ENCODE data around the gene SH3TC1.
A peak's percentile ranks its signal among the peaks of the same experiment; 100 is the strongest.

The SH3TC1 gene

GRCh38 chr4:8279321-8280157 is 80.4 kb downstream of the SH3TC1 start:
- no peaks in the 10 kb centered on the region for H3K9me3 ChIP-seq
- intact Hi-C loops (cut with DNase I; ENCODE audit: low total_unique reads), result no loop called here
- peaks cover 0 to 24% of the 10 kb centered on the region in 2 donors for H3K27me3 ChIP-seq
- peaks cover 0 to 20% (median 6%) of the 10 kb centered on the region in 4 donors for H3K4me1 ChIP-seq
- TF ChIP-seq, protein P1, sequence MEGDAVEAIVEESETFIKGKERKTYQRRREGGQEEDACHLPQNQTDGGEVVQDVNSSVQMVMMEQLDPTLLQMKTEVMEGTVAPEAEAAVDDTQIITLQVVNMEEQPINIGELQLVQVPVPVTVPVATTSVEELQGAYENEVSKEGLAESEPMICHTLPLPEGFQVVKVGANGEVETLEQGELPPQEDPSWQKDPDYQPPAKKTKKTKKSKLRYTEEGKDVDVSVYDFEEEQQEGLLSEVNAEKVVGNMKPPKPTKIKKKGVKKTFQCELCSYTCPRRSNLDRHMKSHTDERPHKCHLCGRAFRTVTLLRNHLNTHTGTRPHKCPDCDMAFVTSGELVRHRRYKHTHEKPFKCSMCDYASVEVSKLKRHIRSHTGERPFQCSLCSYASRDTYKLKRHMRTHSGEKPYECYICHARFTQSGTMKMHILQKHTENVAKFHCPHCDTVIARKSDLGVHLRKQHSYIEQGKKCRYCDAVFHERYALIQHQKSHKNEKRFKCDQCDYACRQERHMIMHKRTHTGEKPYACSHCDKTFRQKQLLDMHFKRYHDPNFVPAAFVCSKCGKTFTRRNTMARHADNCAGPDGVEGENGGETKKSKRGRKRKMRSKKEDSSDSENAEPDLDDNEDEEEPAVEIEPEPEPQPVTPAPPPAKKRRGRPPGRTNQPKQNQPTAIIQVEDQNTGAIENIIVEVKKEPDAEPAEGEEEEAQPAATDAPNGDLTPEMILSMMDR (IDR thresholded peaks at IDR 0.05), result no peak
- no peak for DNase-seq
- no peak overlapping the region for H3K4me3 ChIP-seq
- no peak overlapping the region for H3K27ac ChIP-seq
- H3K36me3 ChIP-seq, result no peaks in the 10 kb centered on the region

DNA sequence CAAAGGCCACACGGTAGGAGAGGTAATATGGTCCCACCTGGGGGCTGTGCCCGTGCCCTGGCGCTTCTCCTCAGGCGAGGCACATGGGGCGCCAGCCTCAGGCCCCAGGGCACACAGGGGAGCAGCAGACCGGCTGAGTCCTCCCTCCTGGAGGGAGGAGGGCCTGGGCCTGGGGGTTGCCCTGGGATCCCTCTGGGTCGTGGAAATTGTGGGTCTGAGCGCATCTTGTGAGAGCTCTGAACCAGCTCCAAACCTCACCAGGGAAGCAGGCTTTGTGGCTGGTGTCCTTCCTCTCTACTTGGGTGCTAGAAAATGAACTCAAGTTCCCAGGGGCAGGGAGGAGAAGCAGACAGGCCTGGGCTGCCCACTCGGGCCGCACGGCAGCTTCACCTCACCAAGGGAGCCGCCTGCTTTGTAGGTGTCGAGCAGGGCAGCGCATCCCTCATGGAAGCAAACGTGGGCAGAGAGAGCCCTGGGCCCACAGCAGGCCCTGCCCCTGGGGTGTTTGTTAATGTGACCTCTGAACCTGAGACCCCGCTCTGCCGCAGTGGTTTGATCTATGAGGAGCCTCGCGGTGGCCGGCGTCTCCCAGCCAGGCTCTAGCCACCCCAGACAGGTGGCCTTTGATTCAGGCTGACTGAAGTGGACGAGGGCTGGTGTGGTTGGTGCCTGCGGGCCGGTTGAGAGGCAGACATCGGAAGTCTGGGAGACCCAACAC is 81.2 kb downstream of the SH3TC1 start:
- intact Hi-C loops (cut with DNase I; ENCODE audit: low total_unique reads), result no loop called here
- H3K4me3 ChIP-seq, result no peak overlapping the region
- TF ChIP-seq, protein P1 (IDR thresholded peaks at IDR 0.05), result no peak
- no peaks in the 10 kb centered on the region for H3K9me3 ChIP-seq
- DNase-seq, result no peak
- H3K4me1 ChIP-seq, result peaks cover 0 to 17% (median 3%) of the 10 kb centered on the region in 4 donors
- H3K36me3 ChIP-seq, result no peaks in the 10 kb centered on the region
- H3K27ac ChIP-seq, result no peak overlapping the region
- peaks cover 0 to 24% of the 10 kb centered on the region in 2 donors for H3K27me3 ChIP-seq

DNA sequence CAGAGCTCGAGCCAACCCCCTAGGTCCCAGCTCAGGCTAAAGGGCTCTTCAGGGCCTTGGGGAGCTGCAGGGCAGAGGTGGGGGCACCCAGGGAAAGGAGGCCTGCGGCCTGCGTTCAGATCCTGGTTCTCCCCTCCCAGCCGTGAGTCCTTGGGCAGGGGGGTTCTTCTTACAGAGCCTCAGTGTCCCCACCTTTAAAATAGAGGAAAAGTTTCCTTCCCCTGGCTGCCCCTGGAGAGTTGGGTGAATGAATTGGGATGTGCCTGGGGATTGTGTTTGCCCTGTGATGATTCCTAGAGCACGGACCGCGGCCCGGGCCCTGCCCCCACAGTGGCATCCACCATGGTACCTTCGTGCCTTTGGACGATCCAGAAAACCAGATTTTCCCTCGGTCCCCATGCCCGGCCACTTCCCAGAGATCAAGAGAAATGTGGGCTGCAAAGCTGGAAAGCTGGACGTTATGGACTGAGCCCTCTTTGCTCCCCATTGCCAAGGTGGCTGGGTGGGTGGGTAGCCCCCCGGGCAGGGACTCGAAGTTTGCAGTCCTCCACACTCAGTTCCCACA is 81.9 kb downstream of the SH3TC1 start:
- Histone ChIP-seq H3K4me1 (peaks cover 0 to 14% (median 2%) of the 10 kb centered on the region in 4 donors), H3K4me3 (no peak overlapping the region), H3K9me3 (no peaks in the 10 kb centered on the region), H3K27me3 (peaks cover 0 to 24% of the 10 kb centered on the region in 2 donors), H3K27ac (no peak overlapping the region), H3K36me3 (no peaks in the 10 kb centered on the region)
- DNase-seq, result no peak
- TF ChIP-seq, protein P1 (IDR thresholded peaks at IDR 0.05), result no peak
- intact Hi-C loops (cut with DNase I; ENCODE audit: low total_unique reads), result no loop called here

GRCh38 chr4:8281519-8282133 is 82.5 kb downstream of the SH3TC1 start:
- TF ChIP-seq, protein P1 (IDR thresholded peaks at IDR 0.05), result no peak
- Histone ChIP-seq H3K9me3 (no peaks in the 10 kb centered on the region), H3K4me3 (no peak overlapping the region), H3K36me3 (no peaks in the 10 kb centered on the region), H3K27me3 (peaks cover 0 to 24% of the 10 kb centered on the region in 2 donors), H3K4me1 (peaks cover 0 to 7% (median 2%) of the 10 kb centered on the region in 4 donors), H3K27ac (no peak overlapping the region)
- peak; percentile 49 to 78 for DNase-seq
- intact Hi-C loops (cut with DNase I; ENCODE audit: low total_unique reads), result no loop called here

DNA sequence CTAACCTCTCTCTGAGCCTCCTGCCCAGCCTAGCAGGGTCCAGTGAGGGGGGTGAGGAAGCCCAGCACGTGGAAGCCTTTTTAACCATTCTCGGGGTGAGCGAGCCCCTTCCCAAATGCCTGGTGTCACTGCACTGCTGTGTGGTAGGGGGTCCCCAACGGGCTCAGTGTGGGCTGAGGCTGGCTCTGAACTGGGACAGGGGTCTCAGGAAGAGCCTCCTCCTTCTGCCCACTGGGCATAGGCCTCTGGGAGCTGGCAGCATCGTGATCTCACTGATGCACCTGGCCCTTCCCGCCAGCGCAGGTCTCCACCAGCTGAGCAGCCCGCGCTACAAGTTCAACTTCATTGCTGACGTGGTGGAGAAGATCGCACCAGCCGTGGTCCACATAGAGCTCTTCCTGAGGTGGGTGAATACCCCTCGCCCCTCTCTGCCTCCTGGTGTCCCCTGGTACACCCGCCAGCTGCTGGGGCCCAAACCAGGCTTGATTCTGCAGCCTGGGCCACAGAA is 83.1 kb downstream of the SH3TC1 start:
- no peak overlapping the region for H3K4me3 ChIP-seq
- H3K27ac ChIP-seq, result no peak overlapping the region
- TF ChIP-seq, protein P1 (IDR thresholded peaks at IDR 0.05), result no peak
- DNase-seq, result no peak
- peaks cover 0 to 24% of the 10 kb centered on the region in 2 donors for H3K27me3 ChIP-seq
- H3K4me1 ChIP-seq, result peaks cover 0 to 4% (median 1%) of the 10 kb centered on the region in 4 donors
- intact Hi-C loops (cut with DNase I; ENCODE audit: low total_unique reads), result no loop called here
- H3K9me3 ChIP-seq, result no peaks in the 10 kb centered on the region
- H3K36me3 ChIP-seq, result no peaks in the 10 kb centered on the region

Data from tibial artery (tissue), 4 donors.